GM23248 (cell line): ENCODE results near the gene EIF4G2. TPM values are rescaled to one million over a fixed set of nuclear protein-coding genes. Genes with fewer than 3 reads are reported as not detected.

Source experiments
- DNase-seq: peaks from one replicate; pipeline ENCODE4 v3.0.0-alpha.2; 2015
- H2AFZ ChIP-seq: fragments of 200-600 bp; sonication (generic); 2 replicates; pipeline ENCODE4 v1.6.1; 2016; ENCODE audit warnings: antibody characterized with exemption
- H3F3A ChIP-seq: fragments of 200-600 bp; sonication (generic); 2 replicates; pipeline ENCODE4 v1.6.1; 2016; ENCODE audit warnings: mild to moderate bottlenecking, antibody characterized with exemption, mixed run types; ENCODE audit not compliant: insufficient read depth
- H3K27ac ChIP-seq: fragments of 200-600 bp; sonication (generic); 2 replicates; pipeline ENCODE4 v1.5.1; 2016; ENCODE audit warnings: mild to moderate bottlenecking
- H3K27me3 ChIP-seq: fragments of 200-600 bp; sonication (generic); replicated peaks from 2 replicates; pipeline ENCODE4 v1.6.1; 2016; ENCODE audit warnings: mild to moderate bottlenecking; ENCODE audit not compliant: insufficient read depth
- H3K36me3 ChIP-seq: fragments of 200-600 bp; sonication (generic); 2 replicates; pipeline ENCODE4 v1.6.1; 2016; ENCODE audit warnings: low read depth, mild to moderate bottlenecking
- H3K4me1 ChIP-seq: fragments of 200-600 bp; sonication (generic); 2 replicates; pipeline ENCODE4 v1.6.1; 2016; ENCODE audit warnings: mild to moderate bottlenecking; ENCODE audit not compliant: insufficient read depth
- H3K4me2 ChIP-seq: fragments of 200-600 bp; sonication (generic); one replicate; pipeline ENCODE4 v1.6.1; 2016; ENCODE audit warnings: mild to moderate bottlenecking; ENCODE audit not compliant: unreplicated experiment
- H3K4me3 ChIP-seq: fragments of 200-600 bp; sonication (generic); 2 replicates; pipeline ENCODE4 v1.5.1; 2016; ENCODE audit warnings: mild to moderate bottlenecking
- H3K79me2 ChIP-seq: fragments of 200-600 bp; sonication (generic); 2 replicates; pipeline ENCODE4 v1.6.1; 2016; ENCODE audit warnings: mild to moderate bottlenecking; ENCODE audit not compliant: insufficient read depth
- H3K9ac ChIP-seq: fragments of 200-600 bp; sonication (generic); 2 replicates; pipeline ENCODE4 v1.6.1; 2016; ENCODE audit warnings: mild to moderate bottlenecking
- H3K9me2 ChIP-seq: fragments of 200-600 bp; sonication (generic); 2 replicates; pipeline ENCODE4 v1.6.1; 2016; ENCODE audit warnings: mixed run types, mild to moderate bottlenecking, moderate library complexity; ENCODE audit not compliant: insufficient read depth
- H3K9me3 ChIP-seq: fragments of 200-600 bp; sonication (generic); one replicate; pipeline ENCODE4 v1.6.1; 2017; ENCODE audit warnings: low read depth
- H4K20me1 ChIP-seq: fragments of 200-600 bp; sonication (generic); 2 replicates; pipeline ENCODE4 v1.6.0; 2016; ENCODE audit not compliant: insufficient read depth
- EZH2 ChIP-seq: fragments of 200-600 bp; sonication (generic); IDR thresholded peaks from 2 replicates; pipeline ENCODE4 v1.6.1; 2018; ENCODE audit warnings: antibody characterized with exemption, mild to moderate bottlenecking; ENCODE audit not compliant: insufficient read depth, poor library complexity, severe bottlenecking
- EZH2phosphoT487 ChIP-seq: fragments of 200-600 bp; sonication (generic); IDR thresholded peaks from 2 replicates; pipeline ENCODE4 v1.6.1; 2018; ENCODE audit warnings: antibody characterized with exemption, moderate library complexity, mild to moderate bottlenecking, low read depth; ENCODE audit not compliant: insufficient read depth
- WGBS, 2 experiments: methylation state at CpG; one replicate each; pipeline ENCODE4 v1.1.6; 2015 to 2017; ENCODE audit warnings: low lambda C conversion rate in 2 of 2, low coverage in 1 of 2; ENCODE audit errors: missing lambda C conversion rate in 2 of 2; 5-methylcytosine and 5-hydroxymethylcytosine counted together
- in situ Hi-C: fragments of 300-500 bp; cut with MboI; formaldehyde crosslinking; loops from 2 replicates; pipeline ENCODE4 v1.15.0; 2020
- polyA plus RNA-seq: library from polyadenylated mRNA; unstranded; fragments of >200 nt; fragmentation: Nextera tagmentation; extraction: Ambion mirVana; gene quantifications from 2 replicates; pipeline ENCODE4 v1.2.1, GENCODE V29; 2016
- total RNA-seq: library from RNA; depleted of rRNA; stranded (reverse); fragments of >200 nt; shearing (Covaris generic); gene quantifications from 2 replicates; pipeline ENCODE4 v1.2.3, GENCODE V29; 2014

The EIF4G2 gene
- total and polyA plus RNA-seq, 2 experiments from 2014 or later = 673 to 882 TPM

- Histone ChIP-seq H3F3A (peaks cover 38% of the 10 kb centered on the region), H4K20me1 (no peaks in the 10 kb centered on the region), H3K4me1 (peaks cover 29% of the 10 kb centered on the region), H3K9me3 (no peaks in the 10 kb centered on the region), H2AFZ (no peak overlapping the region), H3K9me2 (no peaks in the 10 kb centered on the region), H3K4me3 (no peak overlapping the region), H3K9ac (peak overlapping the region; percentile 87), H3K4me2 (peak overlapping the region; percentile 56), H3K27me3 (no peaks in the 10 kb centered on the region), H3K36me3 (peaks cover 34% of the 10 kb centered on the region; the same call in 1 of the 2 replicates), H3K27ac (peak overlapping the region; percentile 97), H3K79me2 (no peaks in the 10 kb centered on the region)
- no peak for TF ChIP-seq EZH2phosphoT487
- no peak for TF ChIP-seq EZH2
- in situ Hi-C loops = loop anchor here (25.0 kb wide), 2 partner anchors 384 to 1009 kb away; no protein-coding TSS in a partner anchor
- DNase-seq = peak; percentile 24
- 79 to 87% methylated on average over 6 of the region's 6 CpGs for WGBS, 2 experiments
Observed at GRCh38 chr11:10777806-10778205, 30.9 kb downstream of the EIF4G2 start.

- no peaks in the 10 kb centered on the region for H4K20me1 ChIP-seq
- no peak for DNase-seq
- H3K27me3 ChIP-seq = no peaks in the 10 kb centered on the region
- peaks cover 38% of the 10 kb centered on the region for H3F3A ChIP-seq
- no peak overlapping the region for H2AFZ ChIP-seq
- peak overlapping the region; percentile 97 for H3K27ac ChIP-seq
- in situ Hi-C loops = loop anchor here (25.0 kb wide), 2 partner anchors 385 to 1010 kb away; no protein-coding TSS in a partner anchor
- H3K36me3 ChIP-seq = peaks cover 38% of the 10 kb centered on the region
- no peak for TF ChIP-seq EZH2
- no peak for TF ChIP-seq EZH2phosphoT487
- H3K79me2 ChIP-seq = no peaks in the 10 kb centered on the region
- H3K9me2 ChIP-seq = no peaks in the 10 kb centered on the region
- H3K4me2 ChIP-seq = peak overlapping the region; percentile 56
- no peak overlapping the region for H3K4me3 ChIP-seq
- H3K9me3 ChIP-seq = no peaks in the 10 kb centered on the region
- 70 to 74% methylated on average over 3 of the region's 3 CpGs for WGBS, 2 experiments
- peak overlapping the region; percentile 87; the same call in 1 of the 2 replicates for H3K9ac ChIP-seq
- H3K4me1 ChIP-seq = peaks cover 29% of the 10 kb centered on the region
Observed at GRCh38 chr11:10777393-10777793, 31.3 kb downstream of the EIF4G2 start.

GRCh38 chr11:10774811-10775210, 33.9 kb downstream of the EIF4G2 start:
- Histone ChIP-seq H3F3A (peaks cover 42% of the 10 kb centered on the region), H3K4me2 (no peak overlapping the region), H2AFZ (no peak overlapping the region), H4K20me1 (no peaks in the 10 kb centered on the region), H3K79me2 (no peaks in the 10 kb centered on the region), H3K9me2 (no peaks in the 10 kb centered on the region), H3K27me3 (no peaks in the 10 kb centered on the region), H3K4me1 (peaks cover 27% of the 10 kb centered on the region), H3K36me3 (peaks cover 61% of the 10 kb centered on the region), H3K27ac (no peak overlapping the region), H3K4me3 (no peak overlapping the region), H3K9me3 (no peaks in the 10 kb centered on the region), H3K9ac (no peak overlapping the region)
- in situ Hi-C loops = loop anchor here (25.0 kb wide), 2 partner anchors 387 to 1012 kb away; no protein-coding TSS in a partner anchor
- WGBS, 2 experiments = 33 to 34% methylated on average over 2 of the region's 2 CpGs
- DNase-seq = peak; percentile 34
- TF ChIP-seq EZH2phosphoT487 (no peak), EZH2 (no peak)

GRCh38 chr11:10771457-10771856, 37.3 kb downstream of the EIF4G2 start:
- Histone ChIP-seq H3K27me3 (no peaks in the 10 kb centered on the region), H2AFZ (no peak overlapping the region), H3K27ac (no peak overlapping the region), H4K20me1 (no peaks in the 10 kb centered on the region), H3K4me2 (no peak overlapping the region), H3K36me3 (peaks cover 60% of the 10 kb centered on the region), H3K9me2 (no peaks in the 10 kb centered on the region), H3K4me3 (no peak overlapping the region), H3K9ac (no peak overlapping the region), H3F3A (peaks cover 11% of the 10 kb centered on the region), H3K79me2 (no peaks in the 10 kb centered on the region), H3K9me3 (no peaks in the 10 kb centered on the region), H3K4me1 (no peaks in the 10 kb centered on the region)
- 95 to 100% methylated on average over 1 of the region's 1 CpG for WGBS, 2 experiments
- no peak for DNase-seq
- in situ Hi-C loops = no loop called here
- TF ChIP-seq EZH2phosphoT487 (no peak), EZH2 (no peak)
